ENCODE results near the gene DAB1.

The DAB1 gene

DNA sequence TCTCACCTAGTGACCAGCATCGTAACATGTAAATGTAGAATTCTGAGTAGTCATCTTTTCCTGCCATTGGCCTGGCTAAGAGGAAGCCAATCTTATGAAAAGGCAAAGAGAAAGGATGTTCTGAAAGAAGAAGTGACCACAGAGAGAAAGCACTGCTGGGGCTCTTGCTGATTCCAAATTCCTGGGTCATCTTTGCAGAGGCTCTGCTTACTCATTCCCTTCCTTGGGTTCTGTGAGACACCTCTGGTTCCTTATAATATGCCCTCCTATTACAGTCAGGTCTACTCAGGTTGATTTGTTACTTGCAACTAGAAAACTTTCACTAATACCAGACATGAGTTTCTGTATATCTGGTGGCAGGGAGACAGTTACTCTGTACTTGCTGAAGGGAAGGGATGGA, 259.3 kb downstream of the DAB1 start:
- no peak for DNase-seq (ENCODE audit: low read depth in 2 of 2)

DNA sequence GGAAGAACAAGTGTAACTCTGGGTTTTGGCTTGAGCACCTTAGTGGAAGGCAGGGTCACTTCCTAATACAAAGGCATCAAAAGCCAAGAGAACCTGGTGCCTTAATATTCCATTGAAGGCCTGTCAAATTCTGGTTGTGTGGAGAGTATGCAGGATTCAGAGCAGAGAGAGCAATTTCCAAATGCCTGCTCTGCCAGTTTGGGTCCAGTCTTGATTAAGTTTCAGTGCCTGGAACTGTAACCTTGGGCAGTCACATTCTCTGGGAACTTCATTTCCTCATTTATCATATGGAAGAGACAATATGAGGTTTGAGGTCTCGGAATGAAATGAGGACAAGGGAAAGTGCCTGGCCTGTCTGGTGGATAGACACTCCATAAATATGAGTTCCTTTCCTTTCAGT, 260.1 kb downstream of the DAB1 start:
- DNase-seq (ENCODE audit: low read depth in 2 of 2) = no peak

DNA sequence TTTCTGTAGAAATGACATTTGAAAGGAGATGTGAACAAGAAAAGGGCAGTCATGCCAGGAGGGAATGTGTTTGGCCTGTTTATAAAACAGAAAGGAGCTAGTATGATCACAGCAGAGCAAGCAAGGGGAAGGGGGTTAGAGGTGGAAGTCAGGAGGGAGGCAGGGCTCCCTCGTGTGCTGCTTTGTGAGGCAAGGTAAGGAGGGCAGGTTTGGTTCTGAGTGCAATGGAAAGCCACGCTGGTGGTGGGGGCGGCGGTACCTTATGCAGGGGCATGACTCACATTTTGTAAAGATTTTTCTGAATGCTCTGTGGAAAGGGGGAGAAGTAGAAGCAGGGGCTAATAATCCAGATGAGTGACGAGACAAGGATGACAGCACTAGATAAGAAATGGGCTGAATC, 260.5 kb downstream of the DAB1 start:
- DNase-seq (ENCODE audit: low read depth in 2 of 2) = no peak

DNA sequence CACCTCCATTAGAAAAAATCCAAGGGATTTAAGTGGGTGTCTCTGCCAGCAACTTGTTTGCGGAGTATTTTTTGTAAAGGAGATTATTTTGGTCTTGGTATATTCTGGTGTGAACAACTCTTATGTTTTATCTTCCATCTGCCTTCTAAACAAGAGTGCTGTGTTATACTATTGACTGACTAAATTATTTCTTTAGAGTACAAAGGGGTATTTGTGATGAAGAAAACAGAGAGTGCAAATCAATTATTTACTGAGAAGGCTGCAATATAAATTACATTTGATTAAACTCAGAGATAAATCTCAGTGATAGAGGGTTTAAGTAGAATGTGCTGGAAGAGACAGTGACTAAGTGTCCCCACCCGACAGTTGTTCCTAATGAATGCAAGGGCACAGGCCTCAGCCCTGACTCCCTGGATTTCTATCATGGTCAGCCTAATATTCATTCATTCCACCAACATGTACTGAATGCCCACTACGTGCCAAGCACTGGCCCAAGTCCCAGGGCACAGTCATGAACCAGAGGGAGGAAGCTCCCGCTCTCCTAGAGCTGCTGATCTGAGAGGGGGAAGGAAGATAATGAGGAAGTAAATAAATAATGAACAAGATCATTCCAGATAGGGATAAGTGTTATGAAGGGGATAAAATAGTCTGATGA, 261.1 kb downstream of the DAB1 start:
- DNase-seq (ENCODE audit: low read depth in 2 of 2) = no peak

DNA sequence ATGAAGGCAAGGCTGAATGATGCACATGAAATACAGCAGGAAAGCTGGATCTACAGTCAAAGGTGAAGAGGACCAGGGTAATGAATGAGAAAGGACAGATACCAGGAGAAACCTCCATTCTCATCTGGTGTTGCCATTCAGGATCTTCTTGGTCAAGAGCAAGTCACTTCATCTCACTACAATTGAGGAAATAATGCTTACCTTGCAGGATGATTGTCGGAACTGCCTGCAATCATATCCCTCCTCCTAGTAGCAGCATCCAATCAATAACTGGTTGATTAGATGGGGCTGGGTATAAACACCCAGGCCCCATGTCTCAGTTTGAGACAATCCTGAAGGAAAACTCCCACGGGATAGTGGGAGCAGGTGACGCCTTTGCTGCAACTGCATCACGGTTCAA, 263.3 kb downstream of the DAB1 start:
- DNase-seq (ENCODE audit: low read depth in 2 of 2) = no peak

DNA sequence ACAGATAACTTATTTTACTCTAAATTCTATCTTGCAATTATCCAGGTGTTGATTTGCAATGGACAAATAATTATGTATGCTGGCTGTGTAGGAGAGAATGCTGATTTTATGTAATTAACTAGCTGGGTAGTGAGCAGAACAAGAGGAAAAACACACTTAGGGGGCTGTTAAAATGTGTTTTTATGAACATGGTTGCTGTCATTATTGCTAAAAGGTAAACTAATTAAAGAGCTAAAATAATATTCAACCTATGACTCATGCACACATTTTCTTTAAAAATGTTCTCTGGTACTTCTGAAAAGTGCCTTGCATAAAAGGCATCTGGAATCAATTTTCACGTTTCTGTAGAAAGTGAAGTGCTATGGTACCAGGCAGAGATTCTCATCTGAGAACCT, 265.3 kb downstream of the DAB1 start:
- no peak for DNase-seq (ENCODE audit: low read depth in 2 of 2)

DNA sequence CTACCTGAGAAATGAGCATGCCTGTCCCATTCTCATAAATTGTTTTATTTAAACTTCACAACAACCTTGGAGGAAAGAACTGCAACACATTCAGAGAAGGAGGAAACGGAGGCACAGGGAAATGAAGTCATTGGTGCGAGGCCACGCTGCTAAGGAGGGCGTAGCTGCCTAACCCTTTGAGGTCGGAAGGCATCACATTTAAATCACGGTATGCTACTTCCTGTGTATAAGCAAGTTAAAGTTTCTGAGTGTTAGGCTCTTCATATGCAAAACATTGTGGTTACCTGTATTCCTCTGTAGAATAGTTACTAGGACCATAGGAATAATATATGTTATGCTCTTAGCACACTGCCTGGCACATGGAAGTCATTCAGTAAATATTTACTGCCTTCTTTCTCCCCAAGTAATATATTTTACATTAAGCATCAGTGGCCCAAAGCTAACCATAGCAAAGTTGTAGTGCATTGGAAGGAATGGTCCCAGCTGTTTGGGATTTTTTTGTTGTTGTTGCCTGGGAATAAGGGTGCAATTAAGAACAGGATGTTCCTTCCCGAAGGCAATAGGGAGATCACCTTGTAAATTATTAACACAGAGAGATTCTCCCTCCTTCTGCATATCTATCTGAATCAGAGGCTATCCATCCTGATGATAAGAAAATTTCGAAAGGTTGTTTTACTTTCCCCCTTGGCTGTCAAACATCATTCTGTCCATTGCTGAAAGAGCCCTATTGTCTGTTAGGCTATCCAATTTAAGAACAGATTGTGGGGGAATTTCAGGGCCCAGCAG, 265.8 kb downstream of the DAB1 start:
- DNase-seq (ENCODE audit: low read depth in 2 of 2) = no peak

DNA sequence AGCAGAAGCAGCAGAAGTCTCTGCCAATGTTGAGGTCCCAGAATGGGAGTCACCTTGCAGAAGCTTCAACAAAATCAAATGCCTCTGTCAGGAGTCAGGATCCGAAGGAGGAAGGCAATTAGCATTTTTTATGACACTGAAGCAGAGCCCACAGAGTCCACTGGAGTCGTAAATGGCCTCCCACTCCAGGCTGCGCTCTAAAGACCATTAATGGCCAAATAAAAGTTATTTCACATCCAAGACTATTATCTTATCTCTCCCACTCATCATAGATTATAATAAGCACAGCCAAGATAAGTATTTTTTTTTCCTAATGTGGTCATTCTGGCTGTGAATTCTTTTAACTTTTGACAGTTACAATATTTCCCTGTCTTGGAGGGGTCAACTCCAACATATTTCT, 267.0 kb downstream of the DAB1 start:
- DNase-seq (ENCODE audit: low read depth in 2 of 2) = no peak

DNA sequence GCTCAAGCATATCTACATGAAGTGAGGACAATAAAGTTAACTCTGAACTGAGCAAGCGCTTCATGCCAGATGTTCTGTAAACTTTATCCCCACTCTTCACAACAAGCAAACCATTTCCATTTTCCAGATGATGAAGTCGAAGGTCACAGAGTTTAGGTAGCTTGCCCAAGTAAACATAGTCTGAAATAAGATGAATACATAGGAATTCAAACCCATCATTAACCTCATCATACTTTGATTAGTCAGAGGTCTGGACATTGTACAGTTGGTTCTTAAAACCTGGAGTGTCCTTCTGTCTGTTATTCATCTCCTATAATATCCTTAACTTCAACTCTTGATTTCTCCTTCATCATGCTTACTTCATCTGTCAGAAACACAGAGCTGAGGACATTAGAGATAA, 277.8 kb downstream of the DAB1 start:
- DNase-seq (ENCODE audit: low read depth in 2 of 2) = no peak

DNA sequence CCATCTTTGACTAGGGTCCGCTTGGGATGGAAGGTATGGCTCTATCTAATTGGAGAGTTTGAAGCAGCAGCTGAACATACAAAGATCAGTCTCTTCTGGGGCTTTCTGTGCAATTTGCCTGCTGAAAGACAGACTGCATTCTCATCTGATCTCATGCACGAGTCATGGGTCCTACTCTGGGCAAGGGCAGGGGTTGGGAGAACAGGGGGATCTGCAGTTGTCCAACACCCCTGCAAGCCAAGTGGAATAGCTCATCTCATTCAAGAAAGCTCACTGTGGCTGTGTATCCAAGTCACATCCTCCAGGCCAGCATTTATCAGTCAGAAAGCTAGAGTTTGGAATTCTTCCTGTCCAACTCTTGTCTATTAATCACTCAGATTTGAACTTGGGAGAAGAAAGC, 280.9 kb downstream of the DAB1 start:
- no peak for DNase-seq (ENCODE audit: low read depth in 2 of 2)

DNA sequence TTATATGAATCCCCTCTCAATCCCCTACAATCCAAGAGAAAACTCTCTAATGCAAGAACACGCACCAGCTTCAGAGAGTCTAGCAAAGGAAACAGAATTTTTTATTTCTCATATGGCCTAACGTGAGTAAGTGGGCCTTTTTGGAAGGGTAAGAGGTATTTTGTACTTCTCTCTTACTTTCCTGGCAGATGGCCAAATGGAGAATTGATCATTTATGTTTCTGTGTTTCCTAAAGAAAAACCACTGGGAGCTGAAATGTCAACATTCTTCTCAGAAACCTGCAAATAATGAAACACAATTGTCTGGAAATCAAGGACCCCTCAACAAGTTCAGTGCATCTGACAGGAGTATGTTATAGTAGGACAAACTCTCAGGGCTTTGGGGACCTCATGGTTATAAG, 281.7 kb downstream of the DAB1 start:
- no peak for DNase-seq (ENCODE audit: low read depth in 2 of 2)

DNA sequence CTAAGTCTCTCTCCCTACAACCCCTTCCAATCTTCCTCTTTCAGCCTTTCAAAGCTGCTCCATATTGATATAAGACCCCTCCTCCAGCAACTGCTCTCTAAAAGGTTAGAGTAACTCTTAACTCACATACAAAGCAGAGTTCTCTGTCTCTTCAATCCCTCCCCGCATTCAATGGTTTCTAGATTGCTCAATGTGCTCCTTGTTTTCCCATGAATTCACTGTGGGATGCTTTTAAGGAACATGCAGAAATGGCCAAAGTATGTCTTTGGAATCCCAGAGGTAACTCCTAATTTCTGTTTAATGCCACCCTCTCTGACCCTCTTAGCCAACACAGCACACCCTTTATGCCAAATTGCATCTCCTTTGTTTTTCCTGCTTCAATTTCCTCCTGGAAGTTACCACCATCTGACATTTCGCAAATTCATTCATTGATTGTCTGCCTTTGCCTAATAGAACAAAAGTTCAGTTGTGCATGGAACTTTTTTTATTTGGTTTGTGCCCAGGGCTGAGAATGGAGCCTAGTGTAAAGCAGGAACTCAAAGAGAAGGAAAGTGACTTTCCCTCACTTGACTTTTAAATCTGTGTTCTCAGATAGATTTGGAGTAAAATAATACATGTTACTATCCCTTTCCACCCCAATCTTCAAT, 285.3 kb downstream of the DAB1 start:
- DNase-seq (ENCODE audit: low read depth in 2 of 2) = no peak

DNA sequence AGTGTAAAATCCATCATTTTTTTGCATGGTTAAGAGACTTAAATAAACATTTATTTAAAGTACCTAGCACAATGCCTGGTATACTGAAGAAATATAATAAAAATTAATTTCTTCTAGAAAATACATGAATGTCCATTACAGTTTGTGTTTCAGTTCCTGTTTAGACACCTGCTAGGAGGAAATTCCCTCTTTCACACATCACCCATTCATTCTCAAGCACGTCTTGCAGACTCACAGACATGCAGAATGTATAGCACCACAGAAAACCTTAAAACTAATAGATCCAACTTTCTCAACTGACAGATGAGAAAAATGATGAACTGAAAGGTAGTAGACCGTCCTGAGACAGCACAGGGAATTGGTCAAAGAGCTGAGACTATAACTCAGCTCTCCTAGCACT, 285.9 kb downstream of the DAB1 start:
- no peak for DNase-seq (ENCODE audit: low read depth in 2 of 2)

DNA sequence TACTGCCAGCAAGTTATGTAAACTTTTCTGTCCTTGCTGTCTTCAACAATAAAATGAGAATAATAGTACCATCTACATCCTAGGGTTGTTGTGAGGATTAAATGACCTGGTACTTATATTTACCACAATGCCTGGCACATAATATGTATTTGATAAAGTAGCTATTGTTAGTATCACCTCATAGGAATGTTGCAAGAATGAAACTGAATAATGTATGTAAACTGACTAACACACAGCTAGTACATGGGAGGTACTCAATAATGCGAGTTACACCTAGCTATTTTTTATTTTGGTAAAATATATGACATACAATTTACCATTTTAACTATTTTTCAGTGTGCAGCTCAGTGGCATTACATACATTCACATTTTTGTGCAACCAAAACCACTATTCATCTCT, 289.1 kb downstream of the DAB1 start:
- DNase-seq (ENCODE audit: low read depth in 2 of 2) = no peak

DNA sequence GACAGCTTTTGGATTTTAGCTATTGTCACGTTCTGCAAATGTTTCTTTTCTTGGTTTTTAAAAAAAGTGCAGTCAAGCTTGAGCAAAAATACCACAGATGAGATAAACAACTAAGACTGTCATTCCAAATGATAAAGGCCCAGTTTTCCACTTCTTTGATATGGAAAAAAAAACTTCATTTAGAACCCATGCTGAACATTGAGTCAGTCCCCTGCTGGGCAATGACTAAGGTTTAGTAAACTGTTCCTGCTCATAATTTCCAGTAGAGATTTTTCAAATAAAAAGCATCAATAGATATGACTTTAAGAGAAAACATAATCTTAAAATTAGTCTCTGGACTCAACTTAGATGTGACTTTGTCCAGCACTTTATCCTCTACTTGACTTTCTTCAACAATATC, 290.2 kb downstream of the DAB1 start:
- DNase-seq (ENCODE audit: low read depth in 2 of 2) = no peak

DNA sequence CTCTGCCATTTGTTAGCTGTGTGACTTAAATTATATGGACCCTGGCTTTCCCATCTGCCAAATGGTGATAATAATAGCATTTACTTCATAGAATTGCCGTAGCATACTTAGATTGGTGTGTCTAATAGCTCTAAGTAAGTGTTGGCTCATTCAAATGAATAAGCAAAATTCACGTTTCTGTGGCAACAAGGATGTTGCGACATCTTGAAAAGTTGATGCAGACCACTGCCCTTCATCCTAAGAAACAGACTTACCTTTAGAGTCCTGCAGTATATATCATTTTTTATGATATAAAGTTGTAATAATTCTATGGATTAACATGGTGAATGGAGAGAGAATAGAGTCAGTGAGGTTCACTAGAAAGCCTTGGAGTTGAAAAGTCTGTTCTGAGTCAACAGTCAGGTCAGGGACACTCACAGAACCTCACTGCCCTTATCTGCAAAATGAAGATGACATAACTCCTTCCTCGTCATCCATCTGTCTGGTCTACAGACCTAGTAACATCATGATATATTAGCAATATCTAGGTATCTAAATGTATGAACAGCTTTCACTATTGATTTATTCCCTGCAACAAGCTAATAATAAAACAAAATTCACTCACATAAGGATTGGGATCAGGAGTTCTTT, 290.8 kb downstream of the DAB1 start:
- DNase-seq (ENCODE audit: low read depth in 2 of 2) = no peak

DNA sequence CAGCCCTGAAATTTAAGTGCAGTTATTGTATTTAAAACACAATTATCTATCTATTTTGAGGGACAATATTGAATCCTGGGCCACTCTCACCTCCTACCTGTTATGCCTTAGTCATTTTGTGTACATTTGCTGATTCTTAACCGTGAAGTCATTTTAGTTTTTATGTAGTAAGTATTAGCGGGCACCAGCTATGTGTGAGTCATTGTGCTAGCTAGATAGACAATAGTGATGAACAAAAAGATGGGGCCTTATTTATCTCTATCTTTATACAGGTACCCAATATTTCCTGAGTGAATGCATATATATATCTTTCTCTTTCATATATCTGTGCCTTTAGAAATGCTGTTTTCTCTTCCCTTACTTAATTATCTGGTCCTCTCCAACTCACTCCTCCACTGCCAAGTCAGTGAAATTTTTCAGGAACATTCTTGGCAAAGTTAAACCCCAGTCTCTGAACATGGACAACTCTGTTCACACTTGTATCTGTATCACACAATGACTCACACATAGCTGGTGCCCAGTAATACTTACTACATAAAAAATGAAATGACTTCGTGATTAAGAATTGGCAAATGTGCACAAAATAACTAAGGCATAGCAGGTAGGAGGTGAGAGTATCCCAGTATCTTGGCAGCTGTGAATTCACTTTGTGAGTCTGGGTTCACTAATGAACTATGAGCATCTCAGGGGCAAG, 292.0 kb downstream of the DAB1 start:
- no peak for DNase-seq (ENCODE audit: low read depth in 2 of 2)

DNA sequence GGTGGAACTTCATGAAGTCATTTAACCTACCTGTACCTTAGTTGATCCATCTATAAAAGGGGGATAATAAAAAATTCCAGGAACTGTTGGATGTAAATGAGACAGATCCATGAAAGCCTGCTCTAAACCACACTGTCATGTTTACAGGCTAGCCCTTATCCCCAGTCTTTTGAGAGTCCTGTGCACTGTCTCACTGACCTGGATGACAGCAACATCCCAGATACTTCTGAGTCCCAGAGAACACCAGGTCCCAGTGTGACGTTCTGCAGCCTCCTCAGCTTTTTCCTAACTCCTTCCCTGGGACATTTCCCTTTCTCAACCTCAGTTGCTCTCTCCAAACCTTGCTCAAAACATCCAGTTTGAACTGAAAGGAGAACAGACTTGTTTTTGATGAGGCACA, 292.6 kb downstream of the DAB1 start:
- no peak for DNase-seq (ENCODE audit: low read depth in 2 of 2)

DNA sequence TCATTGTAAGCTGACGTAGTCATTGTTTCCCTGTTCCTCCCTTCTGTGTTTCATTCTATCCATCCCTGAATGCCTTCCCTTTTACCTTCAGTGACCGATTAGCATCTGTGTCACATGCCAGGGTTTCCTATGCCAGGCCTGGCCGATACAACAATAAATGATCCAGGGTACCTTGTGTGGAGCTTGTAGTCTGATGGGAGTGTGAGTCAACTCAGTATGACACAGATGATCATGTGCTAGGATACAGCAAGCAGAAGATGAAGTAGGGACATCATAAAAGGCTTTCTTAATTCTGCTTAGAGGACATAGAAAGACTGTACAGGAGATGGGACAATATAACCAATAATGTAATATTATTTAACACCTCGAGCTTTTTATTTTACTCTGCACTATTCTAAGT, 294.0 kb downstream of the DAB1 start:
- no peak for DNase-seq (ENCODE audit: low read depth in 2 of 2)

DNA sequence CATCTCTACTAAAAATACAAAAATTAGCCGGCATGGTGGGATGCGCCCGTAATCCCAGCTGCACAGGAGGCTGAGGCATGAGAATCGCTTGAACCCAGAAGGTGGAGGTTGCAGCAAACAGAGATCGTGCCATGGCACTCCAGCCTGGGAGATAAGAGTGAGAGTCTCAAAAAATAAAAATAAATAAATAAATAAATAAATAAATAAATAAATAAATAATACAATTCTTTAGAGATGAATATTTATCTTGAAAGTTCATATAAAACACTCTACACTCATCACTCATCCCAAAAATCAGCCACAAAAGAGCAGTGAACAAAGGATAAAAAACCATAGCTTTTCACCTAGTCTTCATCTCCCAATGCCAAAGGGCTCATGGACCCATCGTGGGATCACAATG, 295.9 kb downstream of the DAB1 start:
- DNase-seq (ENCODE audit: low read depth in 2 of 2) = no peak

DNA sequence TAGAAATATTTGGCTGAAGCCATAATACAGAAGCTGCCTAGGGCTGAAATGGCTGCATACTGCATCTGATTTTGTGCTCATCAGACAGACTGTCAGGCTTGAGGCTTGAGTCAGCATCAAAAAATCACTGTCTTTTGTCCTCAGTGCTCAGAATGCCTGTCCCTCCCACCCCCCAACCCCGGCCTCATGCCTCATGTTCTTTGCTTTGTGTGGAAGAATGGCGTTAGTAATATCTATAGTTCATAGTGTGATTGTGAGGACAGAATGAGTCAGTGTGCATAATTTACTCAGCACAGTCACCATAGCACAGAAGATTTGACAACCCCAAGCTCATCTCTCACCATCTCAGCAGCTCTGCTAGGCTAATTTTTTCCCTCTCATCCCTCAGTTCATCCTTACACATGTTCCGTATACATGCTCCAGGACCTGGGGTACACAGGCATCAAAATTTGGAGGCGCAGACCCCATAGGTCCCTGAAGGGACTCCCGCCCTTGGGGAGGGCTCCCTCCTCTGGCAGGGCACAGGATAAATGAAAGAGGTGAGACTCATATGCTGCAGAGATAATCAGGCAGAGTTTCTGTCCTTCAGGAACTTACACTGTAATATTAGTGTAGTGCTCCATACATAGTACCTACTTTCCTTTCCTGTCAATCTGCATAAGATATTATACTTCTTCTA, 299.0 kb downstream of the DAB1 start:
- DNase-seq (ENCODE audit: low read depth in 2 of 2) = no peak

DNA sequence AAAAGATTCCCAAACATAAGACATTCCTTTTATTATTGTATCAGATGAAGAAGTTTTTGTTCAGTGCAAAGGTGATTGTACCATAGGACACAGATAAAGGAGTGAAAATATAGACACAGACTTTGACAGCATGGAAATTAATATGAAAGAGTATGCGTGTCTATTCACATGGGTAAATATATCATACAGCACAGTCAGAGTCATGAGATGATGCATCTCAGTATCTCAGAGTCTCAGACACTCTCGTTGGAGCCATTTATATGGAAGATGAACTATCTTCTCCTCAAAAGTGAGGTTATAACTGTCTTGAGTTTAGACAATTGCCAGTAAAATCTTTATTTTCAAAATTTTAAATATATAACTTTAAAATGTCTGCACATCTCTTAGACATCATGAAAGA, 299.7 kb downstream of the DAB1 start:
- no peak for DNase-seq (ENCODE audit: low read depth in 2 of 2)

All from stimulated activated CD8-positive, alpha-beta memory T cell treated with anti-CD3 and anti-CD28 coated beads, Interleukin-7, amount 100 ng/mL, for 1 hour (primary cell).